H1 (cell line): ENCODE data around the gene TIAL1.
"Not testable (repeated sequence)": the region's sequence is repeated elsewhere in the genome, so short reads cannot be mapped to it uniquely, and the experiment has no call there.

Source experiments
- ATF2 ChIP-seq: IDR thresholded peaks from 2 replicates; pipeline ENCODE4 v1.6.1; 2012; ENCODE audit warnings: low read length, inconsistent platforms
- BRCA1 ChIP-seq: IDR thresholded peaks from 2 replicates; pipeline ENCODE4 v1.6.1; 2012; ENCODE audit warnings: low read depth, low read length, improper control_type of control experiment
- CREB1 ChIP-seq: IDR thresholded peaks from 2 replicates; pipeline ENCODE4 v1.6.1; 2012; ENCODE audit warnings: inconsistent platforms
- CTCF ChIP-seq, 3 experiments: IDR thresholded peaks; 1 replicate in 2 of 3; 2 replicates in 1 of 3; pipeline versions ENCODE4 v1.5.1 to v1.6.1; 2011; ENCODE audit warnings: low read length in 3 of 3, mild to moderate bottlenecking in 3 of 3, inconsistent platforms in 2 of 3, low read depth in 1 of 3, moderate library complexity in 1 of 3; ENCODE audit not compliant: insufficient read depth in 1 of 3; ENCODE audit errors: control extremely low read depth in 1 of 3
- EP300 ChIP-seq, 2 experiments: IDR thresholded peaks; 1 replicate in 1 of 2; 2 replicates in 1 of 2; pipeline ENCODE4 v1.6.1; 2011 to 2012; ENCODE audit warnings: low read depth in 2 of 2, low read length in 2 of 2, mild to moderate bottlenecking in 2 of 2, borderline replicate concordance in 1 of 2, inconsistent platforms in 1 of 2, moderate library complexity in 1 of 2
- EZH2 ChIP-seq: fragments of 200-600 bp; sonication (generic); IDR thresholded peaks from 2 replicates; pipeline ENCODE4 v1.7.1; 2012; ENCODE audit warnings: low read depth, mild to moderate bottlenecking, moderate library complexity, low read length, inconsistent platforms; ENCODE audit not compliant: severe bottlenecking
- HDAC2 ChIP-seq, 2 experiments: fragments of 300-600 bp in 1 of 2; sonication (generic) in 1 of 2; IDR thresholded peaks; 2 replicates each; pipeline ENCODE4 v1.6.1; 2011 to 2012; ENCODE audit warnings: low read depth in 2 of 2, low read length in 2 of 2, mild to moderate bottlenecking in 2 of 2, moderate library complexity in 2 of 2, borderline replicate concordance in 1 of 2, inconsistent platforms in 1 of 2
- MAX ChIP-seq: IDR thresholded peaks from 2 replicates; pipeline ENCODE4 v1.6.1; 2012; ENCODE audit warnings: inconsistent platforms
- POLR2A ChIP-seq, 2 experiments: IDR thresholded peaks; 1 replicate in 1 of 2; 2 replicates in 1 of 2; pipeline ENCODE4 v1.6.1; 2011; ENCODE audit warnings: low read depth in 2 of 2, low read length in 2 of 2, mild to moderate bottlenecking in 2 of 2; ENCODE audit errors: control extremely low read depth in 1 of 2
- RAD21 ChIP-seq, 2 experiments: IDR thresholded peaks in 1 of 2; conservative IDR thresholded peaks in 1 of 2; 2 replicates each; pipeline ENCODE4 v1.6.1; 2011; ENCODE audit warnings: low read depth in 2 of 2, low read length in 2 of 2, improper control_type of control experiment in 1 of 2, inconsistent platforms in 1 of 2, mild to moderate bottlenecking in 1 of 2, moderate library complexity in 1 of 2
- SIN3A ChIP-seq, 2 experiments: IDR thresholded peaks in 1 of 2; conservative IDR thresholded peaks in 1 of 2; 2 replicates each; pipeline ENCODE4 v1.6.1; 2011 to 2012; ENCODE audit warnings: low read length in 2 of 2, improper control_type of control experiment in 1 of 2, low read depth in 1 of 2, mild to moderate bottlenecking in 1 of 2
- SUZ12 ChIP-seq: fragments of 200-600 bp; sonication (generic); IDR thresholded peaks from 2 replicates; pipeline ENCODE4 v1.6.1; 2012; ENCODE audit warnings: mild to moderate bottlenecking, inconsistent platforms, low read length, moderate library complexity, mixed read lengths
- TCF12 ChIP-seq: IDR thresholded peaks from 2 replicates; pipeline ENCODE4 v1.6.1; 2011; ENCODE audit warnings: low read depth, mild to moderate bottlenecking, low read length
- ZNF274 ChIP-seq: IDR thresholded peaks from 2 replicates; pipeline ENCODE4 v1.7.0; 2012; ENCODE audit warnings: low read length, borderline replicate concordance; ENCODE audit errors: extremely low read depth

- not testable (repeated sequence) for TF ChIP-seq CTCF (IDR thresholded peaks at IDR 0.05; ENCODE audit: control extremely low read depth in 1 of 3, insufficient read depth in 1 of 3, low read depth in 1 of 3, low read length in 3 of 3); EZH2; TCF12; EP300 (IDR thresholded peaks at IDR 0.05; ENCODE audit: borderline replicate concordance in 1 of 2, low read depth in 2 of 2, low read length in 2 of 2); MAX; RAD21 (IDR thresholded peaks at IDR 0.05 in 1 of 2, conservative IDR thresholded peaks at IDR 0.05 in 1 of 2; ENCODE audit: low read depth in 2 of 2, low read length in 2 of 2); BRCA1; SIN3A (conservative IDR thresholded peaks at IDR 0.05 in 1 of 2, IDR thresholded peaks at IDR 0.05 in 1 of 2; ENCODE audit: low read depth in 1 of 2, low read length in 2 of 2); POLR2A (IDR thresholded peaks at IDR 0.05; ENCODE audit: control extremely low read depth in 1 of 2, low read depth in 2 of 2, low read length in 2 of 2); CREB1; HDAC2 (IDR thresholded peaks at IDR 0.05; ENCODE audit: borderline replicate concordance in 1 of 2, low read depth in 2 of 2, low read length in 2 of 2); ATF2; ZNF274; SUZ12
Measured at GRCh38 chr10:119619811-119620210, 23.0 kb upstream of the TIAL1 start.
